GM18858 (cell line): Measurements from ENCODE around the gene CHD9.

Experiments
- ATAC-seq: cut with Tn5 transposase; IDR thresholded peaks from one replicate; pipeline ENCODE4 v1.9.1; 2021; ENCODE audit not compliant: unreplicated experiment

CHD9 gene

GRCh38 chr16:53090591-53091411 lies 36.0 kb downstream of the CHD9 start:
- peak; percentile 38 for ATAC-seq

GRCh38 chr16:53091466-53092211 lies 36.8 kb downstream of the CHD9 start:
- ATAC-seq: peak; percentile 43

GRCh38 chr16:53092284-53092683 lies 37.5 kb downstream of the CHD9 start:
- no peak for ATAC-seq

GRCh38 chr16:53093162-53093744 lies 38.5 kb downstream of the CHD9 start:
- ATAC-seq: no peak

GRCh38 chr16:53094013-53094630 lies 39.3 kb downstream of the CHD9 start:
- ATAC-seq: peak; percentile 37

- no peak for ATAC-seq
Observed at GRCh38 chr16:53097190-53097589, 42.4 kb downstream of the CHD9 start.

GRCh38 chr16:53098526-53099317 lies 43.9 kb downstream of the CHD9 start:
- ATAC-seq: peak; percentile 49

GRCh38 chr16:53099318-53100130 lies 44.7 kb downstream of the CHD9 start:
- peak; percentile 33 for ATAC-seq

GRCh38 chr16:53100131-53100748 lies 45.4 kb downstream of the CHD9 start:
- ATAC-seq: no peak

GRCh38 chr16:53100889-53101288 lies 46.1 kb downstream of the CHD9 start:
- no peak for ATAC-seq

GRCh38 chr16:53103811-53104210 lies 49.0 kb downstream of the CHD9 start:
- no peak for ATAC-seq

- ATAC-seq: no peak
Observed at GRCh38 chr16:53105565-53105964, 50.8 kb downstream of the CHD9 start.

- ATAC-seq: peak; percentile 45
Observed at GRCh38 chr16:53111078-53111791, 56.4 kb downstream of the CHD9 start.

- no peak for ATAC-seq
Observed at GRCh38 chr16:53112015-53112414, 57.2 kb downstream of the CHD9 start.

GRCh38 chr16:53115047-53115446 lies 60.3 kb downstream of the CHD9 start:
- ATAC-seq: no peak

GRCh38 chr16:53115773-53116172 lies 61.0 kb downstream of the CHD9 start:
- ATAC-seq: no peak

GRCh38 chr16:53121043-53121620 lies 66.3 kb downstream of the CHD9 start:
- no peak for ATAC-seq

- no peak for ATAC-seq
Observed at GRCh38 chr16:53121661-53122060, 66.9 kb downstream of the CHD9 start.
